Stimulated activated CD8-positive, alpha-beta memory T cell treated with anti-CD3 and anti-CD28 coated beads, Interleukin-2, amount 100 ng/mL, for 48 hours (primary cell): ENCODE results near the gene PHLPP1.

ENCODE experiments used
- DNase-seq, 2 donors: peaks; one replicate each; pipeline ENCODE4 v3.0.0-alpha.2; 2020; ENCODE audit warnings: low read depth in 2 of 2

The PHLPP1 gene

GRCh38 chr18:62982600-62983251 is 267.4 kb downstream of the PHLPP1 start:
- DNase-seq: peak; percentile 12 to 30

DNA sequence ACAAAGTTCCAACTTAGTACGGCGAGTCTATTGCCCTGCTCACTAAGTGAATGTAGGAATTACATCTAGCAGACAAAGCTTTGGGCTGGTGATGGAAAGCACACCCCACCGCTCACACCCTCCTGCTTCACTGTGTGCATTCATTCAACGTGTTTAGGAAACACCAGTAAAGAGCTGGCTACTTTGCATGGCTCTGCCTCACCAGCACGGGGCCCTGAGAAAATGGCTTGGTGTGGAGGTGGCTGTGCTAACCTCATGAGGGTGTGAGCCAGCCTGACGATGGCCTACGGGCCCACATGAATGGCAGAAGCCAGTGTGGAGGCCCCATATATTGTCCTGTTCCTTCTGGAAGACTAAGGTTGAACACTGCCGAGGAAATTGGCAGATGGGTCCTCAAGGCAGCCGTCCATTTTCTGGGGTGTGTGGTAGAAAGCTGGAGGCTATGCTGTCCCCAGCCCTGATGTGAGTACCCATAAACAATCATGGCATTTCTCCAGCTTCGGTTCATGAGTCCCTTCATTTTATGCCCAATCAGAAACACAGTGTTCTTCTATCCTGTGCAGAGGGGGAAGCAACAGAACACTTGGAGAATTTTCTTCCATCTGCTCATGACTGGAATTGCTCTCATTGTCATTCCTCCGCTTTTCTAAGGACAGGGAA is 269.4 kb downstream of the PHLPP1 start:
- DNase-seq: no peak

DNA sequence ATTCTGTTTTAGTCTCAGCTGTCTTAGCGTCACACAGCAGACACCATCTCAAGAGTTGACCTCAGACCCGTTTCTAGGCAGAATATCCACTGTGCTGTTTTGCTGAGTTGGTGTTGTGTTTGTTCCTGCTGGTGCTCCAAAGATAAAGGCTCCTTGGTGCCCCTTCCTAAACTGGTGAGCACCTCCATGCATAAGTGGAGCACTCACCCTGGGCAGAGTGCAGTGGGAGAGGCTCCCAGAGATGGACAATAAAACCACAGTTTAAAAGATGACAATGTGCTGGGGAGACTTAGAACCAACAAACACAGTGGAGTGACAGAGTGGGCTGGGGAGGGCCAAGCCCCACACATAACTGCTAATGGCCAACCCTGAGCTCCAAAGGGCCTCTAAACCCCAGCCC is 271.1 kb downstream of the PHLPP1 start:
- no peak for DNase-seq

- DNase-seq: no peak
These were observed 271.9 kb downstream of the PHLPP1 start for GRCh38 chr18:62987055-62987830.

DNA sequence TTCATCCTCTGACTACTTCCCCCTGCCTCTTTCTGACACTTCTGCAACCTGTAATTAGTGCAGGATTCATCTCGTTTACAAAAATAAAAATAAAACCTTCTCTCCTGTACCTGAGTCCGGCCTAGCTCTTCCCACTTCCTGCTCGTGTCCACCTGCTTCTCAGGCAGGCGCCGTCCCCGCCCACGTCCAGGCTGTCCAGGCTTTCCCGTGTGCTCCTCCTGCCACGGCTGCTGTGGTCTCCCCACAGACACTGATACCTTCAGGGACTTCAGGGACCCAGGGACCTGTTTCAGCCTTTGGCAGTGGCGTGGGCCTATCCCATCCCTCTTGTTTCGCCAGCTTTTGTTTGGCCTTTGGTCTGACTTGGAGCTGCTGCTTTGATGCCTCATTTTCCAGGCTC is 272.5 kb downstream of the PHLPP1 start:
- DNase-seq: no peak

DNA sequence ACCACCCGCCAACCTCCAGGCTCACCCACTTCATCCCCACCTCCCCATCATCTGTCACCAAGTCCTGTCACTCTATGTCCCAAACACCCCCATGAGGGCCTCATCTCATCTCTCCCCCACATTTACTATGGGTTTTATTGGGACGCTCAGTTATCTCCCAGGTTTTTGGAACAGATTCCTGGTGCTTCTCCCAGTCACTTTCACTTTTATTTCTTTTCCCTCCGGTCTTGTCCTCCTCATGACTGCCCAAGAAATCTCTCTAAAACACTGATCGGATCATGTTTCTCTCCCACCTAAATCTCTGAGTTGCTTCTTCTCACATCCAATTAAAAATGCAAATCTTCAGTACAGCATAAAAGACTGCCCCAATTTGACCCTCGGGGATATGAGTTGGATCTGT is 273.1 kb downstream of the PHLPP1 start:
- no peak for DNase-seq

- no peak for DNase-seq
These were observed 273.9 kb downstream of the PHLPP1 start for GRCh38 chr18:62989195-62989594.

GRCh38 chr18:62990653-62991052 is 275.3 kb downstream of the PHLPP1 start:
- DNase-seq: no peak

- no peak for DNase-seq
These were observed 276.0 kb downstream of the PHLPP1 start for GRCh38 chr18:62991389-62991788.

- no peak for DNase-seq
These were observed 276.6 kb downstream of the PHLPP1 start for GRCh38 chr18:62991959-62992358.

DNA sequence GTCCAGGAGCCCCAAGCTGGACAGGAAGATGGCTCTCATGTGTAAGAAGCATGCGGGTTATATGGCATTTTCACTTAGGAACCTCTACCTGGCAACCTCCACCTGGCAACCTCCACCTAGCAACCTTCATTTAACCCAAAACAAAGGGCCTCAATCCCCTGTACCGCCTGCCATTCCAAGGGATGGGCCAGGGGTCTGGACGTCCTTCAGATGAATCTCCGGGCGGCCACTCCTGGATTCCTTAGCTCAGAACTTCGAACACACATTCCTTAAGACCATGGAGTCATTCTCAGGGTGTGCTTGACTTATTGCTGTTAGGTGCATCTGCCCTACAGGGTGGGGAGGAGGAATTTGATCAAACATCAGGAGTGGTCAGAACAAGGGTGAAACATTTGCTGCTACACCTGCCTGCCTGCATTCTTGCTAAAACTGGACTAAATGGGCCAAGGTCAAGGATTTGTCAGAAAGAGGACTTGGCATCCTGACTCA is 277.6 kb downstream of the PHLPP1 start:
- no peak for DNase-seq

DNA sequence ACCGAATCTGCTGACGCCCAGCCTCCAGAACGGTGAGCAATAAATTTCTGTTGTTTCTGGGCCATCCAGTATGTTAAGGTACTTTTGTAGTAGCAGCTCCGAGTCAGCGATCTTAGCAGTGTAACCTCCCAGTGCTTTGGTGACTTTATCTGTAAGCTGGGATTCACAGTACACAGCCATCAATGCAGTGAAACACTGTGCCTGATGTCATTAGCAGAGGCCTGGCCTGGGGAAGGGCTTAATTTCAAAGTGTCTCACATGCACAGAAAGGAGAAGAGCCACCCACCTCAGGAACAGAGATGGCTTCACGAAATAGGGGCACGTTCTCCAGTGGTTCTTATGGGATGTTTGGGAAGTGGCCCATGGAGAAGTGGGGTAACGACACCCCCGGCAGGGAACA is 281.2 kb downstream of the PHLPP1 start:
- no peak for DNase-seq

DNA sequence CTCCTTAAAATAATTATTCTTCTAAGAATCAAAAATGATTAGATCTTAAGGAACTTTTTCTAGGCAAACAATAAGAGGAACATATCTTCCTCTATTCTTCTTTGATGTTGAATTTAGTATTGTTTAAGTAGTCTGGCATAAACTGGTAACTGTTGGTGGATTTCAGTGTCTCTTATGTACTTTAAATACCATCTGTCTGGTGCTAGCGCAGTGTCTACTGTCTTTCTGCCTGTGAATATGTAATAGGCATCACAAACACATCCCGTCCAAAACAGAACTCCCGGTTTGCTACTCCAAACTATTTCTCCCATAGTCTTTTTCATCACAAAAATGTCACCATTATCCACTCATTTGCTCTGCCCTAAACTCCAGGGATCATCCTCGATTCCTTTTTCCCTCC is 281.7 kb downstream of the PHLPP1 start:
- no peak for DNase-seq

- no peak for DNase-seq
These were observed 283.1 kb downstream of the PHLPP1 start for GRCh38 chr18:62998443-62998842.

DNA sequence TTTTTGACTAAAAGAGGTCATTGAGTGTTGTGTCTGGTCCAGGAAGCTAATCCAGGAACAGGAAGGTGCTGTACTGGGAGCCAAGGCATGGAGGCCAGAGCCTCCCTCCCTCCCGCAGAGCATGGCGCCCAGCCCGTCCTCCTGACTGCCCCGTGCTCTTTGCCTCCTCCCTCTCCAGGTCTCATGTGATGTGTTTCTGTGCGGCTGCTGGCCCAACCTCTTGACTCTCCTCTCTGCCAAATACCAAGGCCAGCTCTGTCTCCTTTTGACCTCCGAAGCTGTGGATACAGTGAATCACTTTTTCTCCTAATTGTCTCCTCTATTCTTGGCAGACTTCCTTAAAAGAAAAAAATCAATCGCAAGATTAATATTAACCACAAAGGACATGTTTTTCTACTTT is 284.1 kb downstream of the PHLPP1 start:
- no peak for DNase-seq

DNA sequence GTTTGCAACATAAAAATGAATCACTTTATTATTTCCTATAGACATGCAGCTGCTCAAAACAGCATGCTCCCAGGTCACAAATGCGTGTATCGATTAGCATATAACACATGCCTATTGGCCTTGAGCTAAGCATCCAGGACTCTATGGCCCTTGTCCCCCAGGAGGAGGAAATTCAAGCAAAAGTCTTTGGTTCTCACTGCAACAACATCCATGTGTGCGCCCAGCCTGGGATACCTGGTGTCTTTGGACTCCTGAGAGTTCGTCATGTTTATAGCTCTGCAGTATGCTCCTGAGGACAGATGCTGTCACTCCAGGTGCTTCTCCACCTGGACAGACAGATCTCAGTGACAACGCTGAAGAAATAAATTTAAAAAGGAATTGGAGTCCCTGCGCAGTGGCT is 284.6 kb downstream of the PHLPP1 start:
- no peak for DNase-seq

DNA sequence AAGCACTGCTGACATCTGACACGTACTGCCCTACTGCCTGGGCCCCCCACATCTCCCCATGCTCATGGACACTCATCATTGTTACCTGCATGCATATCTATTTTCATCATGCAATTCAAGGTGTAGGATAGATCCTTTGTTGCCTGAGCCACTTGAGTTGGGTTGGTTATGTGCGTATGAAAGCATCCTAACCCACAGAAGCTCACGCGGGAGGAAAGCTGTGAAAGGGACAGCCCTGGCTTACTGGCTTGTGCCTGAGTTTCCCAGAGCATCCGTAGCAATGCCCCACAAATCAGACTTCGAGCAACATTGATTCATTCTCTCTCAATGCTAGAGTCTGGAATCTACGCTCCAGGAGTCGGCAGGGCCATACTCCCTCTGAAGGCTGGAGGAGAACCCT is 285.5 kb downstream of the PHLPP1 start:
- no peak for DNase-seq

DNA sequence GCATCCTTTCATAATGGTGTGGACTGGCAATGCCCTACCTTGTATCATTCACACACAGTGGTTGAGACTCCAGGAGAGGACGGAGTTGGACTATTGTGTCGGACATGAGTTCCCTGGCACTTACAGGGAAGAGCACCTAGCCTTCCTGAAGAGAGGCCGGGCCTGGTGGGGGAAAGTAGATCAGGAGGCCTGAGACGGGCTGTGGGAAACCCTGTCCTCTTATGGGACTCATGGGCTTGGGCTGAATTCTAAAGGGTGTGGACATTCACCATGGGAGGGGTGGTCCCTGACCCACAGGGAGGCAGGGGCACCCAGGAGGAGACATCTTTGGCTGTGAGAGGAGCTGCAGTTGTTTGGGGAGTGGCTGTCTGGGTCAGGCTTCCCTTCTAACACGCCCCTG is 286.5 kb downstream of the PHLPP1 start:
- no peak for DNase-seq

GRCh38 chr18:63002305-63002704 is 287.0 kb downstream of the PHLPP1 start:
- no peak for DNase-seq

DNA sequence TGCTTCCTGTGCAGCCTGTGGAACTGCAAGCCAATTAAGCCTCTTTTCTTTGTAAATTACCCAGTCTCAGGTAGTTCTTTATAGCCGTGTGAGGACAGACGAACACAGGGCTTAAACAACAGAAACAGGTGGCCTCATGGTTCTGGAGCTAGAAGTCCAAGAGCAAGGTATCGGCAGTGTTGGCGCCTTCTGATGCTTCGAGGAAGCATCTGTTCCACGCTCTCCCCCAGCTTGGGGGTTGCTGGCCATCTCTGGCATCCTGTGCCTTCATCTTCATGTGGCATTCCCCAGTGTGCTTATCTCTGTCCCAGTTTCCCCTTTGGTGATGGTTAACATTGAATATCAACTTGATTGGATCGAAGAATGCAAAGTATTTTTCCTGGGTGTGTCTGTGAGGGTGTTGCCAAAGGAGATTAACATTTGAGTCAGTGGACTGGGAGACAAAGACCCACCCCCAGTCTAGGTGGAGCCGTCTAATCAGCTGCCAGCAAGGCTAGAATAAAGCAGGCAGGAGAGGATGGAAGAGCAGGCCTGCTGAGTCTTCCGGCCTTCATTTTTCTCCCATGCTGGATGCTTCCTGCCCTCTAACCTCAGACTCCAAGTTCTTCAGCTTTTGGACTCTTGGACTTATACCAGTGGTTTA is 287.6 kb downstream of the PHLPP1 start:
- DNase-seq: no peak

- no peak for DNase-seq
These were observed 288.6 kb downstream of the PHLPP1 start for GRCh38 chr18:63003899-63004298.

DNA sequence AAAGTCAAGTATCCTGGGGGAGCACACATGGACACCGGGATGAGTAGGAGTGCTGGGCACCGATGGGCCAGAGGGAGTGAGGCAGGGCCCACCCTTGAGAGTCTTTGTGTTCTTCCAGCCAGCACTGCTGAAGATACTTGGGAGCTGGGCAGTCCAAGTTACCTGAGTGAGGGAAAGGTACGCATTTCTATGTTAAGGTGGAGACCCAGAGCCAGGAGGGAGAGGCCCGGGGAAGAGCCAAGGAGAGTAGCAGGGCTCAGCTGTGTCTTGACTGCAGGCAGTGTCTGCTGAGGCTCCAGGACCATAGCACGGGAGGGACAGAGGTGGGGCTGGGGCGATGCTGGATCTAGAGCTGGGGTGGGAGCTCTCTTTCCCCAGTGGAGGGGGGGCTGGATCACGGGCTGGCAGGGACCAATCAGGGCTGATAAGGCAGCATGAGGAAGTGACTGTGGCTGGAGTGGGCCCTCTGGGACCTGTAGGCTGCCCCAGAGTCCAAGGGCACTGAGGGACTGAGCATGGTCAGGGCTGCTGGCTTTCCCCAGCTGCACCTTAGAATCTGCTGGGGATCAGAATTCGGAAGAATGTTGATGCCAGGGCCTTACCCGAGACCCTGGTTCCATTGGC is 289.2 kb downstream of the PHLPP1 start:
- no peak for DNase-seq
